ENCODE results near the gene DPP6.
"Not testable (repeated sequence)": the region's sequence is repeated elsewhere in the genome, so short reads cannot be mapped to it uniquely, and the experiment has no call there.

The DPP6 gene

GRCh38 chr7:154087037-154087725 is 35.0 kb downstream of the DPP6 start:
- H3K23ac ChIP-seq (ENCODE audit: low read length); H3K4me3 ChIP-seq (ENCODE audit: low read length); H4K5ac ChIP-seq (ENCODE audit: low read length); H2BK5ac ChIP-seq (ENCODE audit: low read length); H2BK15ac ChIP-seq (replicated peaks; ENCODE audit: low read depth); H4K8ac ChIP-seq (ENCODE audit: low read depth, low read length); H3K56ac ChIP-seq (ENCODE audit: low read length); H3K18ac ChIP-seq (ENCODE audit: low read length); H3K27me3 ChIP-seq (ENCODE audit: insufficient read depth, low read length, poor library complexity); H3K9ac ChIP-seq (ENCODE audit: low read length); H3K79me2 ChIP-seq (ENCODE audit: control insufficient read depth, insufficient read depth, low read length); H3K4ac ChIP-seq (ENCODE audit: low read depth, low read length); H3K79me1 ChIP-seq (ENCODE audit: low read length); H3K4me1 ChIP-seq (ENCODE audit: control insufficient read depth, low read depth, low read length); H3K27ac ChIP-seq (ENCODE audit: low read depth, low read length); H3K4me2 ChIP-seq (ENCODE audit: low read length); DNase-seq; H3K36me3 ChIP-seq (ENCODE audit: control insufficient read depth, insufficient read depth, low read length); H2AK5ac ChIP-seq (ENCODE audit: low read length); H2BK120ac ChIP-seq (ENCODE audit: low read depth, low read length): not testable (repeated sequence)
- no CpG with 5 or more reads among the region's 6 CpGs for WGBS (ENCODE audit: extremely low coverage, insufficient coverage, low lambda C conversion rate)

GRCh38 chr7:154092093-154092492 is 39.9 kb downstream of the DPP6 start:
- WGBS (ENCODE audit: extremely low coverage, insufficient coverage, low lambda C conversion rate) = no CpG with 5 or more reads among the region's 3 CpGs
- not testable (repeated sequence) for H2BK15ac ChIP-seq (replicated peaks; ENCODE audit: low read depth); H3K18ac ChIP-seq (ENCODE audit: low read length); H3K4me2 ChIP-seq (ENCODE audit: low read length); H3K79me2 ChIP-seq (ENCODE audit: control insufficient read depth, insufficient read depth, low read length); H4K8ac ChIP-seq (ENCODE audit: low read depth, low read length); H3K27ac ChIP-seq (ENCODE audit: low read depth, low read length); DNase-seq; H3K4me1 ChIP-seq (ENCODE audit: control insufficient read depth, low read depth, low read length); H3K4ac ChIP-seq (ENCODE audit: low read depth, low read length); H3K4me3 ChIP-seq (ENCODE audit: low read length); H3K79me1 ChIP-seq (ENCODE audit: low read length); H3K27me3 ChIP-seq (ENCODE audit: insufficient read depth, low read length, poor library complexity); H2BK120ac ChIP-seq (ENCODE audit: low read depth, low read length); H3K36me3 ChIP-seq (ENCODE audit: control insufficient read depth, insufficient read depth, low read length); H3K56ac ChIP-seq (ENCODE audit: low read length); H3K9ac ChIP-seq (ENCODE audit: low read length); H3K23ac ChIP-seq (ENCODE audit: low read length); H4K5ac ChIP-seq (ENCODE audit: low read length); H2AK5ac ChIP-seq (ENCODE audit: low read length); H2BK5ac ChIP-seq (ENCODE audit: low read length)

DNA sequence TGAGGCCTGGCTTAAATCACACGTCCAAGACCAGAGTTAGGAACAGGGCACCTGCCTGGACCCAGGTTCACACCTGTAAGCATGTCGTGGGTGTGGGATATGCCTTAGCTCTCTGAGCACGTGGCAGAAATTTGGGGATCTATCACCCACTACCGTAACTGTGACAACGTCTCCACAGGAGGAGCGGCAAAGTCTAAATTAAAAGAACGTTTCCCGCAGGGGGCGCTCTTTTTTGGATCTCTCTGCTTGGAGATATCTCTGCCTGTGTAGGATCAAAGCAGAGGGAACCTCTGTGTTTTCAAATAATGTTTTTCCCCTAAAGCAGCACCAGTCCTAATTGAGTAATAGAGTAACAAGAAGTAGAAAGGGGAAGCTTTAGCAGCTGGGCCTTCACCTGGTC is 43.0 kb downstream of the DPP6 start:
- not testable (repeated sequence) for H3K18ac ChIP-seq (ENCODE audit: low read length)

GRCh38 chr7:154105063-154105462 is 52.9 kb downstream of the DPP6 start:
- no CpG with 5 or more reads among the region's 9 CpGs for WGBS (ENCODE audit: extremely low coverage, insufficient coverage, low lambda C conversion rate)
- H3K79me2 ChIP-seq (ENCODE audit: control insufficient read depth, insufficient read depth, low read length); H3K79me1 ChIP-seq (ENCODE audit: low read length); H3K36me3 ChIP-seq (ENCODE audit: control insufficient read depth, insufficient read depth, low read length); H2BK120ac ChIP-seq (ENCODE audit: low read depth, low read length); H3K9ac ChIP-seq (ENCODE audit: low read length); H3K27me3 ChIP-seq (ENCODE audit: insufficient read depth, low read length, poor library complexity); H3K23ac ChIP-seq (ENCODE audit: low read length); H2BK5ac ChIP-seq (ENCODE audit: low read length); H3K4me2 ChIP-seq (ENCODE audit: low read length); H4K8ac ChIP-seq (ENCODE audit: low read depth, low read length); H3K56ac ChIP-seq (ENCODE audit: low read length); DNase-seq; H3K4me3 ChIP-seq (ENCODE audit: low read length); H3K18ac ChIP-seq (ENCODE audit: low read length); H4K5ac ChIP-seq (ENCODE audit: low read length); H3K4me1 ChIP-seq (ENCODE audit: control insufficient read depth, low read depth, low read length); H2BK15ac ChIP-seq (replicated peaks; ENCODE audit: low read depth); H2AK5ac ChIP-seq (ENCODE audit: low read length); H3K4ac ChIP-seq (ENCODE audit: low read depth, low read length); H3K27ac ChIP-seq (ENCODE audit: low read depth, low read length): not testable (repeated sequence)

More for the DNA sequence above, 43.0 kb downstream of the DPP6 start:
- peak; percentile 4 for DNase-seq
- not testable (repeated sequence) for H3K27ac ChIP-seq (ENCODE audit: low read depth, low read length); H3K4me2 ChIP-seq (ENCODE audit: low read length); H2BK5ac ChIP-seq (ENCODE audit: low read length); H3K79me2 ChIP-seq (ENCODE audit: control insufficient read depth, insufficient read depth, low read length); H3K4ac ChIP-seq (ENCODE audit: low read depth, low read length); H3K79me1 ChIP-seq (ENCODE audit: low read length); H3K36me3 ChIP-seq (ENCODE audit: control insufficient read depth, insufficient read depth, low read length); H4K8ac ChIP-seq (ENCODE audit: low read depth, low read length); H3K56ac ChIP-seq (ENCODE audit: low read length); H3K27me3 ChIP-seq (ENCODE audit: insufficient read depth, low read length, poor library complexity); H3K23ac ChIP-seq (ENCODE audit: low read length); H3K9ac ChIP-seq (ENCODE audit: low read length); H3K4me1 ChIP-seq (ENCODE audit: control insufficient read depth, low read depth, low read length); H2BK15ac ChIP-seq (replicated peaks; ENCODE audit: low read depth); H3K4me3 ChIP-seq (ENCODE audit: low read length); H2BK120ac ChIP-seq (ENCODE audit: low read depth, low read length); H2AK5ac ChIP-seq (ENCODE audit: low read length); H4K5ac ChIP-seq (ENCODE audit: low read length)
- no CpG with 5 or more reads among the region's 9 CpGs for WGBS (ENCODE audit: extremely low coverage, insufficient coverage, low lambda C conversion rate)

- H3K4me2 ChIP-seq (ENCODE audit: low read length); H3K79me2 ChIP-seq (ENCODE audit: control insufficient read depth, insufficient read depth, low read length); H3K36me3 ChIP-seq (ENCODE audit: control insufficient read depth, insufficient read depth, low read length); H2BK120ac ChIP-seq (ENCODE audit: low read depth, low read length); DNase-seq; H3K4me3 ChIP-seq (ENCODE audit: low read length); H4K8ac ChIP-seq (ENCODE audit: low read depth, low read length); H3K27ac ChIP-seq (ENCODE audit: low read depth, low read length); H3K4me1 ChIP-seq (ENCODE audit: control insufficient read depth, low read depth, low read length); H3K56ac ChIP-seq (ENCODE audit: low read length); H2BK5ac ChIP-seq (ENCODE audit: low read length); H3K79me1 ChIP-seq (ENCODE audit: low read length); H4K5ac ChIP-seq (ENCODE audit: low read length); H3K9ac ChIP-seq (ENCODE audit: low read length); H3K18ac ChIP-seq (ENCODE audit: low read length); H2AK5ac ChIP-seq (ENCODE audit: low read length); H3K23ac ChIP-seq (ENCODE audit: low read length); H3K27me3 ChIP-seq (ENCODE audit: insufficient read depth, low read length, poor library complexity); H3K4ac ChIP-seq (ENCODE audit: low read depth, low read length); H2BK15ac ChIP-seq (replicated peaks; ENCODE audit: low read depth): not testable (repeated sequence)
- WGBS (ENCODE audit: extremely low coverage, insufficient coverage, low lambda C conversion rate) = no CpG with 5 or more reads among the region's 3 CpGs
These were observed 57.4 kb downstream of the DPP6 start for GRCh38 chr7:154109615-154110014.

- not testable (repeated sequence) for H3K79me1 ChIP-seq (ENCODE audit: low read length); H4K5ac ChIP-seq (ENCODE audit: low read length); H3K9ac ChIP-seq (ENCODE audit: low read length); DNase-seq; H3K56ac ChIP-seq (ENCODE audit: low read length); H3K36me3 ChIP-seq (ENCODE audit: control insufficient read depth, insufficient read depth, low read length); H3K79me2 ChIP-seq (ENCODE audit: control insufficient read depth, insufficient read depth, low read length); H3K23ac ChIP-seq (ENCODE audit: low read length); H3K4me3 ChIP-seq (ENCODE audit: low read length); H3K4me1 ChIP-seq (ENCODE audit: control insufficient read depth, low read depth, low read length); H3K4ac ChIP-seq (ENCODE audit: low read depth, low read length); H2BK120ac ChIP-seq (ENCODE audit: low read depth, low read length); H3K4me2 ChIP-seq (ENCODE audit: low read length); H2BK15ac ChIP-seq (replicated peaks; ENCODE audit: low read depth); H3K18ac ChIP-seq (ENCODE audit: low read length); H3K27ac ChIP-seq (ENCODE audit: low read depth, low read length); H2AK5ac ChIP-seq (ENCODE audit: low read length); H2BK5ac ChIP-seq (ENCODE audit: low read length); H3K27me3 ChIP-seq (ENCODE audit: insufficient read depth, low read length, poor library complexity); H4K8ac ChIP-seq (ENCODE audit: low read depth, low read length)
- no CpG with 5 or more reads among the region's 4 CpGs for WGBS (ENCODE audit: extremely low coverage, insufficient coverage, low lambda C conversion rate)
These were observed 61.6 kb downstream of the DPP6 start for GRCh38 chr7:154113732-154114351.
